8988T (cell line): ENCODE results near the gene OLFM1.
"Not testable (repeated sequence)": the region's sequence is repeated elsewhere in the genome, so short reads cannot be mapped to it uniquely, and the experiment has no call there.

Source experiments
- DNase-seq: peaks from one replicate; pipeline ENCODE4 v3.0.0; 2011

OLFM1 gene

DNA sequence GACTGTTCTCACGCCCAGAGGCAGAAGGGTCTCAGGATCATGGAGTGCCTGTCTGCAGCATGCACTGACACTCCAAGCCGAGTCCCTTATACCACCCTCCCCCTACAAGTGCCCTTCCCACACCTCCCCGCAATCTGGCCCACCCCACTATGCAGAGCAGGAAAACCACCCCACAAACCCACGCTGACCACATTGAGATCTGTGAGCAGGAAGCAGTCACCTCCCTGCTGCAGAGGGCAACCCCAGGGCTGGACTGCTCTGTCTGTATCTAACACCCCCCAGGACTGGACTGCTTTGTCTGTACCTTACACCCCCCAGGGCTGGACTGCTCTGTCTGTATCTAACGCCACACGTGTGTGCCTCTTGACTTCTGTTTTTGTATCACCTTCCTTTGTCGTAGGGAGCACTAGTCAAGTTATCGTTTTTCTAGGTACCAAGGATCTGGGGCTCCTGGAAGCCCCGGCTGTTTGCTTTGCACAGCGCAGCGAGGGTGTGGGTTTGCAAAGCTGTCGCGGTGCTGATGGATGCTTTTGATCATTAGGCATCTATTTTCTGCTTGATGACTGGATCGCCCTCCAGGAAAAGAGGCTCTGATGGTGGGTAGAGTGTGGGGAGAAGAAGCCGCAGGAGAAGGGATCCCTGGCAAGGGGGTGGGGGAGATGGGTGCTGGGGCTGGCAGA is 21.5 kb downstream of the OLFM1 start:
- no peak for DNase-seq

GRCh38 chr9:135109650-135110049 is 22.2 kb downstream of the OLFM1 start:
- no peak for DNase-seq

- no peak for DNase-seq
Measured at GRCh38 chr9:135110416-135110815, 22.9 kb downstream of the OLFM1 start.

DNA sequence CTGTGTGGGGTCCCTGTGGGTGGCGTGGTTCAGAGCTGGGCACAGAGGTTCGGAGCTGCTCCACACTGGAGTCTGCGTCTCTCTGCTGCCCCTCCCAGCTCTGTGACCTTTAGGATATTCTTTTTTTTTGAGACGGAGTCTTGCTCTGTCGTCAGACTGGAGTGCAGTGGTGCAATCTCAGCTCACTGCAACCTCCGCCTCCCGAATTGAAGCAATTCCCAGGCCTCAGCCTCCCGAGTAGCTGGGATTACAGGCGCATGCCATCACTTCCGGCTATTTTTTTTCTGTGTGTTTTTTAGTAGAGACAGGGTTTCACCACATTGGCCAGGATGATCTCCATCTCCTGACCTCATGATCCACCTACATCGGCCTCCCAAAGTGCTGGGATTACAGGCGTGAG is 24.1 kb downstream of the OLFM1 start:
- not testable (repeated sequence) for DNase-seq

DNA sequence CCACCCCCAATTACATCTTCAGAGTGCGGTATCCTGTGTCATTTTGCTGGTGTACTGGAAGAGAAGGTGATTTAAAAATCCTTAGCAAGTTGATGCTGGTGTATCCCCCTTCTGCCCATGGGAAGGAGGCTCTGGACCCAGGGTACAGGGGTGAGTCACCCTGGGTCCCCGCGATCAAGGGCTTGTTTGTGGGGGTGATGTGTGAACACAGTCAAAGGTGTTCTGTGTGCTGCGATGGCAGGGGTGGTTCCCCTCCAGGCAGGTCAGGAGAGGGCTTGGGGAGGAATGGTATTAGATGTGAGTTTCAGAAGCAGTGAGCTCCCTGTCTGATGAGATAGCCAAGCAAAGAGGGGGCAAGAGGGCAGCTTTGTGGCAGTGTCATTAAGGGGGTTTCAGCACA is 28.9 kb downstream of the OLFM1 start:
- DNase-seq, result no peak

- DNase-seq, result no peak
Measured at GRCh38 chr9:135116881-135117280, 29.4 kb downstream of the OLFM1 start.

DNA sequence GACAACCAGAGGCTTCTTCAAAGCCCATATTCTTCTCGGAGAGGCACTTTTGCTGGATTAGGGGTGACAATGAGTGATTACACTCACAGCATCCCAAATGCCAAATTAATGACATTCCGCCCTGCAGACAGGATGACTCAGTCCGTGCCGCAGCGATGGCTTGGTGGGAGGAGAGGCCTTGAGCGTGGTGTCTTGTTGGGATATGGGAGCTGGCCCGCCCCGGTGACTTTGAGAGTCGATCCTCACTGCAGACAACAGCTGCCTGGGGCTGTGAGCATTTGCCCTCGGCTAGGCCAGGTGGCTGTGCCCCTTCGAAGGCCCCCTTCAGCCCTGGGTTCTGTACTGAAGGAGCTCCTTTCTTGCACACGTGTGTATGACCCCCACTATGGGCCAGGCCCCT is 29.8 kb downstream of the OLFM1 start:
- no peak for DNase-seq

- no peak for DNase-seq
Measured at GRCh38 chr9:135119496-135120064, 32.1 kb downstream of the OLFM1 start.

DNA sequence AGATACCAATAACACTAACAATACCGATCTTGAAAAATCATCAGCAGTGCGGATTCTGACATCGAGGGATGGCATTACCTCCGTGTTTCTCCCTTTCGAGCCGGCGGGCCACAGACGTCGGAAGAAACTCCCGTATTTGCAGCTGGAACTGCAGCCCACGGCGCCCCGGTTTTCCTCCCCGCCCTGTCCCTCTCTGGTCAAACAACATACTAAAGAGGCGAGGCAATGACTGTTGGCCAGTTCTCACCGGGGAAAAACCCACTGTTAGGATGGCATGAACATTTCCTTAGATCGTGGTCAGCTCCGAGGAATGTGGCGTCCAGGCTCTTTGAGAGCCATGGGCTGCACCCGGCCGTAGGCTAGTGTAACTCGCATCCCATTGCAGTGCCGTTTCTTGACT is 32.8 kb downstream of the OLFM1 start:
- DNase-seq, result no peak

- DNase-seq, result no peak
Measured at GRCh38 chr9:135122316-135122715, 34.8 kb downstream of the OLFM1 start.

DNA sequence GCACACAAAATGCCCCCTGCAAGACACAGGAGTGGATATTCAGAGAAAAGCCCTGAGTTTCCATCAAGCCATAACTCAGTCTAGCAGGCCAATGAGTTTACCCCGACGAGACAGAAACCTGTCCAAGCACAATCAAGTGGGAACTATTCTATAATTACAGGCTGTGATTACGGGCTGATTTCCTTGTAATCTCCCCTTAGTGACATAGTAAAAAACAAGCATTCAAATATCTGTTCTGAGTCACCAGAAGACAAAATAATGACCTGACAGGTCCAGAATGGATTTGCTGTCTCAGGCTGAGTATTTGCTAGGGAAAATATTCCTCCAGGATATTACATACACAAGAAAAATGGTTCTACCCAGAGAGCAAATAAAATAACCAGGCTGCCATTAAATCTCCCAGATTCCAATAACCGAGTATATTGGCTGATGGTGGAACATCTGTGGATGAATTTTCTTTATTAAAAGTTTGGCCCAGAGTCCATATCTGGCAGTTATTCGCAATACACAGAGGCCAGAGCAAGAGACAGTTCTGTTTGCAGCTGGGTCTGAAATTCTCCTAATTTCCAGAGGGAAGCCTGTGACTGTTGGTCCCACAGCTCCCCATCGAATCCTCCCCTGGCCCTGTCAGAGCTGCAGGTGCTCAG is 35.8 kb downstream of the OLFM1 start:
- DNase-seq, result no peak

DNA sequence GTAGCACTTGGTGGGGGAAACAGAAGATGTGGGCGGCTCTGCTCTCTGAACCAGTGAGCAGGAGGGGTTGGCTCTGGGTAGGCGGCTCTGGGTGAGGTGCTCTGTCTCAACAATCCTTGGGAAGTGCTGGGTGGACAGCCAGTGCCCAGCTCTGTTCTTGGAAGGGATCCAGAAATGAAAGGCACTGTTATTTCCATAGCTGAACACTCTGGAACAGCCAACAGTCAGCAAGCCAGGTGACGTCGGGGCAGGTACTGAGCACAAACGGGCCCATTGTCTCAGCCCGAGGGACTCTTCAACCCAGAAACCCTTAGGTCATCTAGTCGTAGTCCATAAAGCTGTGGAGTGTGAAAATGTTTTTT is 36.3 kb downstream of the OLFM1 start:
- DNase-seq, result no peak

- DNase-seq, result peak; percentile 87
Measured at GRCh38 chr9:135126451-135127187, 39.2 kb downstream of the OLFM1 start.

DNA sequence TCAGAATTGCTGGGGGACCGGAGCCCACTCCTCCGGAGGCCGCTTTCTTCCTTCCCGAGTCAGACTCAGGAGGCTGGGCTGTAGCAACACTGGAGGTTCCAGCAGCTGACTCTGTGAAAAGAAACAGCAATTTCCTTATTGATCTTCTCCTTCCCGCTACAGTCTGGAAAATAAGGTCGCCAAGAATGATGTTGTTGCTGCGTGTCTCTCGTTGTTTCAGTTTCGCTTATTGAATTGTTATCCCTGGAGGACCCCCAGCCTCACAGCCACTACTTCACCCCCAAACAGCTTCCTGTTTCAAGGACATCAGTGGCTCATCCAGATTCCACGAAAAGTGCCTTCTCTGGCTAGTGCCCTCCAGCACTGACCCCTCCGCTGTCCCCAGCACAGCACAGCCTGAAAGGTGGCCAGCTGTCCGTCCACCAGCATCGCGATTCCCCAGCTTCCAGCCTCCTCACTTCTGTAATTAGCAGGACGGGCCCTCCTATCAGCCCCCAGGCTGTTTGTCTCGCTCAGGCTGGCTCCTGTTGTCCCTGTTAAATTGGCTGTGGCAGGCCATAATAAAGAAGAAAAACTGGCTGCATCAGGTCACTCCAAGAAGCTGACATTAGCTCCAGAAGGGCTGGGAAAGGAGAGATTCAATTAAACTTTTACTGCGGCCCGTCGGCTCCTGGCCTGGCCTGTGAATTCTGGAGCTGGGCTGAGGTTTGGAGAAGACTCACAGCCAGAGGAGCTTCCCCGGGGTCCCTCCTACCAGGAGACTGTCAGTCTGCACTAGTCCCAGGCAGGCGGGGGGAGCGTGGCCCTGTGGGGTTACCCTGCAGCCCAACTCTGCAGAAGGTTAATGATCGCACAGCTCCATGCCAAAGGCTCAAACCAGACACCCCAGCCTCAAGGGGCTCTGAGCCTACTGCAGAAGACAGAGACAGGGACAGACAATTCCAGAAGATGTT is 40.5 kb downstream of the OLFM1 start:
- DNase-seq, result no peak

DNA sequence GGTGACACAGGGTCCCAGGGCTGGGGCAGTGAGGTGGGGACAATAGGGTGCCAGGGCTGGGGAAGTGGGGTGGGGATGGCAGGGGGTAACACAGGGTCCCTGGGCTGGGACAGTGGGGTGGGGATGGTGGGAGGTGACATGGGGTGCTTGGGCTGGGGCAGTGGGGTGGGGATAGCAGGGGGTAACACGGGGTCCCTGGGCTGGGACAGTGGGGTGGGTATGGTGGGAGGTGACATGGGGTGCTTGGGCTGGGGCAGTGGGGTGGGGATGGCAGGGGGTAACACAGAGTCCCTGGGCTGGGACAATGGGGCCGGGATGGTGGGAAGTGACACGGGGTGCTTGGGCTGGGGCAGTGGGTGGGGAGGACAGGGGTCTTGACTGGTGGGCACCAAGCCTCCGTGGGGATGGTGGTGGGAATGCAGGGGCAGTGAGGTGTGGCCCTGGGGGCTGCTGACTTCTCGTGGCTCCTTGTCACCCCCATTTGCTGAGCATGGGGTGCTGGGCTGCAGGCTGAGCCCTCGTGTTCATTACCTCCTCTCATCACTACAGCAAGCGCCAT is 41.7 kb downstream of the OLFM1 start:
- DNase-seq, result no peak

DNA sequence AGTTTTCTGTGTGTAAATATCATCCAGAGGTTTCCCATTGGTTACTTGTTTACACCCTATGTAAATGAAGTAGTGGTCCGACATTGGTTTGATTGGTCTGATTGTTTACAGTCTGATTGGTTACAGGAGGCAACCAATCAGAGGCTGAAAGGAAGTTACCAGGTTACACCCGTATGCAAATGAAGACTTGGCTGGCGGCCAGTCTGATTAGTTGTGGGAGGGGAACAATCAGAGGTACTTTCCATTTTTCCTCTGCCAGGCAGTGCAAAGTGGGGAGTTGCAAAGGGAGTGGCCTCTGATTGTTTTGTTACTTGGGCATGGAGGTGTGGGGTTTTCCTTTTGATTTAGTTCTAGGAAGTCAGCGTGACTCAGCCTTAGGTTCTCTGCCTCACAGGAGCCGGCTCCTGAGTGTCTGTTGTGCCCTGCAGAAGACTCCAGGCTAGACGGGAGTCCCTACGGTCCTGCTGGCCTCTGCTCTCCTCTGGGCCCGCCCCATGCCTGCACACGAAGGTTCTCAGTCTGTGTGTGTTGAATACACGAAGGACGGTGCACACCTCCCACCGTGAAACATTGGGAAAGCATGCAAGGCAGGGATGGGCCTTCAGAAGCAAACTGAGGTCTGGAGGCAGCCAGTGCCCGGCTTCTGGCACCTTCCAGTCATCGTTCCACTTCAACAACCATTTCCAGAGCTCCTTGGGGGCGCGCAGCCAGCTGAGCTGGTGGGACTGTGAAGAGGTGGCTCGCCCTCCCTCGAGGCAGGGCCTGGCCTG is 42.9 kb downstream of the OLFM1 start:
- DNase-seq, result no peak

GRCh38 chr9:135131488-135131887 is 44.0 kb downstream of the OLFM1 start:
- no peak for DNase-seq

- no peak for DNase-seq
Measured at GRCh38 chr9:135132008-135132407, 44.5 kb downstream of the OLFM1 start.

- no peak for DNase-seq
Measured at GRCh38 chr9:135134268-135135022, 47.0 kb downstream of the OLFM1 start.

GRCh38 chr9:135135171-135135928 is 47.9 kb downstream of the OLFM1 start:
- no peak for DNase-seq
